ENCODE data around the gene ZNF195.

- TF ChIP-seq CTCF (IDR thresholded peaks at IDR 0.05) (no peak), EP300 (IDR thresholded peaks at IDR 0.05) (no peak), POLR2A (IDR thresholded peaks at IDR 0.05) (no peak)
These were observed 3.8 kb upstream of the ZNF195 start for GRCh38 chr11:3382613-3383285.
